GM18517 (cell line): ENCODE data around the gene STPG3.

Experiments
- ATAC-seq: cut with Tn5 transposase; IDR thresholded peaks from one replicate; pipeline ENCODE4 v1.9.1; 2021; ENCODE audit warnings: mild to moderate bottlenecking, moderate library complexity; ENCODE audit not compliant: unreplicated experiment

STPG3 gene

GRCh38 chr9:137264067-137264466 is 13.0 kb downstream of the STPG3 start:
- ATAC-seq = no peak

DNA sequence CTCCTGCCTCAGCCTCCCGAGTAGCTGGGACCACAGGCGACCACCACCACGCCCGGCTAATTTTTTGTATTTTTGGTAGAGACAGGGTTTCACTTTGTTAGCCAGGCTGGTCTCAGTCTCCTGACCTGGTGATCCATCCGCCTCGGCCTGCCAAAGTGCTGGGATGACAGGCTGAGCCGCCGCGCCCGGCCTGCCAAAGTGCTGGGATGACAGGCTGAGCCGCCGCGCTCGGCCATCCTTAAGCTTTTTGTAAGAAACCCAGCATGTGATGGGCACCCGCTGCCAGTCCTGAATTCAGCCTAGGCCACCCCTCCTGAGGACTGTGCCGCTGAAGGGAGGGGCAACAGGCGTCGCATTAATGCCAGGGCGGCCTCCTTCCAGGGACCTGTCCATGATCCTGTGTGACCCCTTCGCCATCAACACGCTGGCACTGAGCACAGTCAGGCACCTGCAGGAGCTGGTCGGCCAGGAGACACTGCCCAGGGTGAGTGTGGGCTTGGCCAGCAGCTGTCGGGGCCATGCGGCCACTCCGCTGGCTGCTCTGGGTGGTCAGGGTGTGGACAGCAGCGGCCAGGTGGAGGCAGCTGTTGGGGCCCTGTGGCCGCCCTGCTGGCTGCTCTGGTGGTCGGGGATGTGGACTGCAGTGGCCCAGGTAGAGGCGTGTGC is 14.5 kb downstream of the STPG3 start:
- no peak for ATAC-seq

DNA sequence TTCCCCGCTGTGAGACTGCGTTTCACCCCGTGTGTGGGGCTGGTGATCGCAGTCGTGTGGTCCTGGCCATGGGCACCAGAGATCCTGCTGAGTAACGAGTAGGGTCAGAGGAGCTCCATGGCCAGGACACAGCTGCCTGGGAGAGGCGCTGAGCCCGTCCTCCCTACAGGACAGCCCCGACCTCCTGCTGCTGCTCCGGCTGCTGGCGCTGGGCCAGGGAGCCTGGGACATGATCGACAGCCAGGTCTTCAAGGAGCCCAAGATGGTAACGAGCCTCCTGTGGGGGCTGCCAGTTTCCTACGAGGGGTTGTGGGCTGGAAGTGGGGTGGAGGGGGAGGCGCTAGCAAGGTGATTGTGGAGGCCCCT is 15.1 kb downstream of the STPG3 start:
- no peak for ATAC-seq

GRCh38 chr9:137266585-137267453 is 15.7 kb downstream of the STPG3 start:
- no peak for ATAC-seq

DNA sequence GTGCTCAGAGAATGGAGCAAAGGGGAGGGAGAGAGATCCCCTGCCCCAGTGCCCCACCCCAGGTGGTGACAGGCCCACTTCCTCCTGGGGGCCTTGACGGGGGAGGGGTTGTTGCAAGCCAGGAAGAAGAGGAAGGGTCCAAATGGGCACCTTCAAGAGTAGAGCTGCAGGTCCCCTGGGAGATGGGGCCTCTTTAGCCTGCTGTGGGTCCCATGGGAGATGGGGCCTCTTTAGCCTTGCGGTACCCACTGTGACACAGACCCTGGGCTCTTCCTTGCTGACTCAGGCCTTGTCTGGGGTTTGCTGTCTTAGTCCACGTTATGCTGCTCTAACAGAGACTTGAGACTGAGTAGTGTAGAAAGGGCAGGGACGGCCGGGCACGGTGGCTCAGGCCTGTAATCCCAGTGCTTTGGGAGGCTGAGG is 16.9 kb downstream of the STPG3 start:
- no peak for ATAC-seq

GRCh38 chr9:137268538-137269201 is 17.6 kb downstream of the STPG3 start:
- no peak for ATAC-seq

DNA sequence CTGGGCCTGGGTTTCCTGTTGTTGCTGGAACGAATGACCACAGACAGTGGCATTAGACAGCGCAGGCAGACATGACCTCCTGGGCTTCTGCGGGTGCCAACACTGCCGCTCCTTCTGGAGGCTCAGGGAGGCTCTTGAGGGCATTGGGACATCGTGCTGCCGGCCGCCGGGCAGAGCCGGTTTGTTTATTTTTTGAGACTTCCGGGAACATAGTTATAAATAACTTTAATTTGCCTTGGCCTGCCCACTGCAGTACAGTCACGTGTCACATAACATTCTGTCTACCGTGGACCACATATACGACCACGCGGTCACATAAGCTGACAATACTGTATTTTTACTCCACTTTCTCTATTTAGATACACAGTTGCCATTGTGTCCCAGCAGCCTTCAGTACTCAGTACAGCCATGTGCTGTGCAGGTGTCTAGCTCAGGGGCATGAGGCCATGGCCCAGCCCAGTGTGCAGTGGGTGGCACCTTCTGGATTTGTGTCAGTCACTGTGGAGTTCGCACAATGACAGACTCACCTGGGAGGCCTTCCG is 18.2 kb downstream of the STPG3 start:
- peak; percentile 50 for ATAC-seq

GRCh38 chr9:137270929-137271695 is 20.0 kb downstream of the STPG3 start:
- no peak for ATAC-seq

- ATAC-seq = no peak
Observed at GRCh38 chr9:137271696-137272076, 20.6 kb downstream of the STPG3 start.

DNA sequence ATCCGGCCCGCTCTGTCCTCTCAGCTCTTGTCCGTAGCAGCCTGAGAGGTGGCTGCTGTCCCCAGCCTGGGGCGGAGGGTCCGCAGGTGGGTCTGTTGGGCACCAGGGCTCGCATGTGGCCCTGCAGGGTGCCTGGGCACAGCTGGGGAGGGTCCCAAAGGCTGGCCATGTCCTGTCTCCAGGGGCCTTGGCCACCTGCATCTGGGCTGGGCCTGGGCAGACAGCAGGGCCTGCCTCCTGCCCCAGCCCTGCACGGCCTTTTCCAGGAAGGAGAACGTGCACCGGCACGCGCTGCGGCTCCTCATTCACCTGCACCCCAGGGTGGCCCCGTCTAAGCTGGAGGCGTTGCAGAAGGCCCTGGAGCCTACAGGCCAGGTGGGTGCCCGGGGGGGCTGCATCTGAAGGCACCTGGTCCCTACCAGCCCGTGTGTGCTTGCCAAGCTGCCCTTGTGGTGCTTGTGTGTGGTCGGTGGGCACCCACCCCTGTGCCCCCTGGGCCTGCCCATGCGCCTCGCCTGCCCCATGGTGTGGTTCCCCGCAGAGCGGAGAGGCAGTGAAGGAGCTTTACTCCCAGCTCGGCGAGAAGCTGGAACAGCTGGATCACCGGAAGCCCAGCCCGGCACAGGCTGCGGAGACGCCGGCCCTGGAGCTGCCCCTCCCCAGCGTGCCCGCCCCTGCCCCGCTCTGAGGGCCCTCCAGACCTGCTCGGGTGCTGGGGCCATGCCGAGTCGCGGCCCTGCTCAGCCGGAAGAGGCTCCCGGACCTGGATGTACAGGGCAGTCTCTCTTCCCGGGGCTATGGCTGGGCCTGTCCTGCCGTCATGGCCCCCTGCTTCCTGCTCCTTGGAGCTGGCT is 21.4 kb downstream of the STPG3 start:
- no peak for ATAC-seq

- ATAC-seq = no peak
Observed at GRCh38 chr9:137273095-137273490, 22.0 kb downstream of the STPG3 start.

GRCh38 chr9:137273611-137274320 is 22.7 kb downstream of the STPG3 start:
- no peak for ATAC-seq

GRCh38 chr9:137275203-137275587 is 24.1 kb downstream of the STPG3 start:
- no peak for ATAC-seq

GRCh38 chr9:137275588-137276472 is 24.7 kb downstream of the STPG3 start:
- no peak for ATAC-seq

GRCh38 chr9:137276473-137277328 is 25.6 kb downstream of the STPG3 start:
- ATAC-seq = no peak

- ATAC-seq = peak; percentile 73
Observed at GRCh38 chr9:137277329-137278041, 26.4 kb downstream of the STPG3 start, which contains the start of gene TOR4A. Gene TOR4A (plus strand): TSS chr9:137277726. CDS start chr9:137278690, 964 bp downstream.
